Measurements from ENCODE around the gene VEGFC. TPM values are rescaled to one million over a fixed set of nuclear protein-coding genes. Genes with fewer than 3 reads are reported as not detected.

The VEGFC gene, protein sequence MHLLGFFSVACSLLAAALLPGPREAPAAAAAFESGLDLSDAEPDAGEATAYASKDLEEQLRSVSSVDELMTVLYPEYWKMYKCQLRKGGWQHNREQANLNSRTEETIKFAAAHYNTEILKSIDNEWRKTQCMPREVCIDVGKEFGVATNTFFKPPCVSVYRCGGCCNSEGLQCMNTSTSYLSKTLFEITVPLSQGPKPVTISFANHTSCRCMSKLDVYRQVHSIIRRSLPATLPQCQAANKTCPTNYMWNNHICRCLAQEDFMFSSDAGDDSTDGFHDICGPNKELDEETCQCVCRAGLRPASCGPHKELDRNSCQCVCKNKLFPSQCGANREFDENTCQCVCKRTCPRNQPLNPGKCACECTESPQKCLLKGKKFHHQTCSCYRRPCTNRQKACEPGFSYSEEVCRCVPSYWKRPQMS
- not detected for total RNA-seq

DNA sequence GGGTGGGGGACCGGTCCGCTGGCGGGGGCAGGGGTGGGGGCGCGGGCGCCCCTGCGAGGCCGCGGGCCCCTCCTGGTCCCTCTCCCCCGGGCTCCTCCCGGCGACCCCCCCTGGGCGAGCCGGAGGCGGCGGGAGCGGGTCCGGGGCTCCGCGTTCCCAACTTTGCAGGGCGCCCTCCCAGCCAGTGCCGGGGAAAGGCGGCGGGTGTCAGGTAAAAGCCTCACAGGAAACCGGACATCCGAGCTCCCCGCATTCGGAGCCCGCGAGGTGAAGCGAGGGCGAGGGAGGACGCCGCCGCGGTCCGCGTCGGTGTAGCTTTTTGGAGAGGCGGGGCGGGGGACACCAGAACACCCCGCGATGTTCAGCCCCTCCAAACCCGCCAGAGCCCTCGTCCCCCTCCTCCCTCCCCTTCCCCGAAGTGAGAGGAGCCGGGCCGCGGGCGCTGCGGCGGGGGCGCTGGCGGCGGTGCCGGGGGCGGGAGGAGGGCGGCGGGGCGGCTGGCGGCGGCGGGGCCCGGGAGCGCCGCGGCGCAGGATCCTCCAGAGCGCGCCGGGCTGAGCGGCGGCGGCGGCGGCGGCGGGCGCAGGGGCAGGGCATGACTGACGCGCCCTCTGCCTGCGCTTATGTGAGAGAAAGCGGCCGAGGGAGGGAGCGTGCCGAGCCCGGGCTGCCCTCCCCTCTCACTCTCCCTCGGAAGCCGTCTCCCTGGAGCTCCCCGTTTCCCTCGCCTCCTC, at the start of gene VEGFC:
TSS of gene VEGFC (minus strand) at position 597 of the 734 bp plus-strand sequence. CDS start 611 bp downstream, outside the sequence.
- peak; percentile 20 for DNase-seq
- CTCF ChIA-PET: no interaction called here
- intact Hi-C loops (cut with micrococcal nuclease): loop anchor here (5.0 kb wide), 2 partner anchors 255 to 415 kb away; no protein-coding TSS in a partner anchor
- Mint-ChIP-seq H3K4me3 (no peak within 1 kb of the TSS), H3K36me3 (no peaks in the 10 kb centered on the region), H3K9me3 (no peaks in the 10 kb centered on the region), H3K4me1 (ENCODE audit: low read depth) (peaks cover 6% of the 10 kb centered on the region), H3K27ac (no peak within 1 kb of the TSS), H3K27me3 (peaks cover 38% of the 10 kb centered on the region)
- POLR2A ChIA-PET: no interaction called here

DNA sequence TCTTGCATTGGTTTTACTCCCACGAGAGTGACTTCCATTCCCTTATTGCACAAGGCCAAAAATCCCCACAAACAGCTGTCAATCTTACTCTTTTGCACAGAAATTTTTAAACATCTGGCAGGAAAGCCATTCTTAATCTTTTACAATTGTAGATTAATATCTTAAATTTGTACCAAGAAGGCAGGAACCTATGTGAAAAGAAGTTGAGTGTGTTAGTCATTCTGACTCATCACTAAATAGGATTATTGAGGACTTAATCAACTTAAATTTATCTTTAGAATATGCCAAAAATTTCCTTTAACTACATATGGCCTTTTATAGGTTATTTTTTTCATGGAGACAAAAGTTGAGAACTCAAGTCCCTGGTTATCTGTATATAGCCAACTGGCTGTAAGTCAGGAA, 49.0 kb upstream of the VEGFC start:
- ChIA-PET POLR2A (no interaction called here), CTCF (no interaction called here)
- H3K36me3 Mint-ChIP-seq: no peaks in the 10 kb centered on the region
- H3K4me1 Mint-ChIP-seq (ENCODE audit: low read depth): no peaks in the 10 kb centered on the region
- no peak for DNase-seq
- no peak overlapping the region for H3K27ac Mint-ChIP-seq
- H3K9me3 Mint-ChIP-seq: no peaks in the 10 kb centered on the region
- intact Hi-C loops (cut with micrococcal nuclease): no loop called here
- H3K4me3 Mint-ChIP-seq: no peak overlapping the region
- no peaks in the 10 kb centered on the region for H3K27me3 Mint-ChIP-seq

DNA sequence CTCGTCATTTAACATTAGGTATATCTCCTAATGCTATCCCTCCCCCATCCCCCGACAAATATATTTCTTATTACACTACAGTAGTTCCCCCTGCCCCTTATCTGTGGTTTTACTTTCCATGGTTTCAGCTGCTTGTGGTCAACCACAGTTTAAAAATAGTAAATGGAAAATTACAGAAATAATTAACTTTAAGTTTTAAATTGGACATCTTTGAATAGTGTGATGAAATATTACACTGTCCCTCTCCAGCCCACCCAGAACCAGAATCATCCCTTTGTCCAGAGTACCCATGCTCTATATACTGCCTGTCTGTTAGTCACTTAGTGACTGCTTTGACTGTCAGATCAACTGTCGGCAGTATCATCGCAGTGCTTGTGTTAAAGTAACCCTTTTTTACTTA, 47.4 kb upstream of the VEGFC start:
- intact Hi-C loops (cut with micrococcal nuclease): no loop called here

DNA sequence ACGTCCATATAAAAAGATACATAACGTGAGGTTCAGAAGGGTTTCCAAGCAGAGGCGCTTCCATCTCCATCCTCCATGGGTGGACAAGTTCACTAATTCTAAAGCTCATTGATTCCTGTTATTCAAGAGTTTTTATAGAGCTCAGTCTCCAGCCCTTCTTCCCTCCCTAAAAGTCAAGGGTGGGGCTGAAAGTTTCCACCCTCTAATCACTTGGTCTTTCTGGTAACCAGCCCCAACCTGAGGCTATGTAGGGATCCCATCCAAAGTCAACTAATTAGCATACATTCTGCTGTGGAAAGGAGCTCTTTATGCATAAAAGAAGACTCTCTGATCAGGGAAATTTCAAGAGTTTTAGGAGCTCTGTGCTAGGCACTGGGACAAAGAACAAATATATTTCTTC, 46.9 kb upstream of the VEGFC start:
- no peaks in the 10 kb centered on the region for H3K4me1 Mint-ChIP-seq (ENCODE audit: low read depth)
- intact Hi-C loops (cut with micrococcal nuclease): no loop called here
- CTCF ChIA-PET: no interaction called here
- no peaks in the 10 kb centered on the region for H3K27me3 Mint-ChIP-seq
- no peaks in the 10 kb centered on the region for H3K36me3 Mint-ChIP-seq
- POLR2A ChIA-PET: no interaction called here
- H3K9me3 Mint-ChIP-seq: no peaks in the 10 kb centered on the region
- H3K4me3 Mint-ChIP-seq: no peak overlapping the region
- H3K27ac Mint-ChIP-seq: no peak overlapping the region
- DNase-seq: no peak

More for the DNA sequence above, 47.4 kb upstream of the VEGFC start:
- Mint-ChIP-seq H3K27ac (no peak overlapping the region), H3K27me3 (no peaks in the 10 kb centered on the region), H3K4me1 (ENCODE audit: low read depth) (no peaks in the 10 kb centered on the region), H3K4me3 (no peak overlapping the region), H3K36me3 (no peaks in the 10 kb centered on the region), H3K9me3 (no peaks in the 10 kb centered on the region)
- CTCF ChIA-PET: no interaction called here
- POLR2A ChIA-PET: no interaction called here
- DNase-seq: no peak

DNA sequence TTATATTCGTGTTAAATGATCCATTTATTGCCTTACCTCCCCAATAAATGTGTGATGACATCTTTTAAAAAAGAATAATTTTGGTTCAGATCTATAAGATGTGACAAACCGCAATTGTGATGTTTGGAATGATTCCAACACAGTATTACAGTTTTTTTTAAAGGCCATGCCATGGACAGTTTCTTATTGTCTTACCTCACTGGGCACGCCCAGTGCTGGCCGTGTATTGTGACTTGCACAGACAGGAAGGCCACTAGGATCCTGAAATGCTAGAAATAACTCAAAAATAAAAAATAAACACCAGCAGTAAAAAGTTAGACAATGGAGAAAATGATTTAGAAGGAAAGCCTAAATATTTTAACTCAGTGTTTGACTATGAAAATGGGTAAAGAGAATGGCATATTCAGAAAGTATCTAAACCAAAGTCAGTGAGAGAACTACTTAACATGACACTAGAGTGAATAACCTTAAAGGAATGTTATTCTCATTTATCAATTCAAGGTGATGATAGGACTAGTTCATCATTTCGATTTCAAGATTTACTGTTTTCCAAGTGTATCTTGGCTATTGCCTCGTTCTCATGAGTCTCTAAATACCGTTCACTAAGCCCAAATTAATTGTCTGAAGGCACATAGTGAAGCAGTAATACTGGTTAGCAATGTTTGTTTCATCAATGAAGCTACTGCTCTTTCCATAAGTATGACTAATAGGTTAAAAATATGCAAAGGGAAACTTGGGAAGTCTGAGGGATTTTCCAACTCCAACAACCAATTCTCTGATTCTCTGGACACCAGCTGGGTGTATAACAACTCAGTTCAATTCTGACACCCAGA, 46.1 kb upstream of the VEGFC start:
- POLR2A ChIA-PET: no interaction called here
- H3K9me3 Mint-ChIP-seq: no peaks in the 10 kb centered on the region
- H3K27me3 Mint-ChIP-seq: no peaks in the 10 kb centered on the region
- intact Hi-C loops (cut with micrococcal nuclease): no loop called here
- H3K36me3 Mint-ChIP-seq: no peaks in the 10 kb centered on the region
- H3K4me3 Mint-ChIP-seq: no peak overlapping the region
- H3K27ac Mint-ChIP-seq: no peak overlapping the region
- CTCF ChIA-PET: no interaction called here
- DNase-seq: no peak
- no peaks in the 10 kb centered on the region for H3K4me1 Mint-ChIP-seq (ENCODE audit: low read depth)

DNA sequence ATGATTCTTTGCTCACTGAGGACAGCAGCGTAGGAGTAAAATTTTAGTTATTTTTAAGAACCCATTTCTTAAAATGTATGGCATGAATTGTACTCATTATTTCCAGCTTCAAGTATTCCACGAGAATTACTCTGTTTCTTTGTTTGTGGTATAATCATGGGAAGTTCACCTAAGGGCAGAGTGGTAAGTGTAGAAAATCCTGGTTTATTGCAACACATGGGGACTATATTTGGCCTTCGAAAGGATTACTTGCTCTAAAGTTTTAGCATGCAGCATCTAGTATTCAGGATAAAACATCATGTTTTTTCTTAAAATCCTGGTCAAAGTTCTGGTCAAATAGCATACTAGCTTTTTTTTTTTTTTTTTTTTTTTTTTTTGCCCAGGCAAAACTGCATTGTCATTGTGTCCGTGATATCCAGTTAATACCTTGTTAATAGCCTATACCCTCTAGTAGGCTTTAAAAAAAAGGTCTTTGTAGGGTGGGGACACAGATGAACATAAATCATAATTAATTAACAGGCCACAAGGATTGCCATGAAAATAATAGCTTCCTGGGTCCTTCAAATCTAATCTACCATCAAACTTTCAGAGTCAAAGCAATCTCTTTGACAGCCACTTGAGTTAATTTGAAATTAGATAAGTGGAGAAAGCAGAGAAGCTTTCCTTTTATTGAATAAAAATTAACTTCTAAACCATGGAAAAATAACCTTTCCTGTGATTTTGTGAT, 44.6 kb upstream of the VEGFC start:
- no peaks in the 10 kb centered on the region for H3K27me3 Mint-ChIP-seq
- ChIA-PET CTCF (interaction anchor here (0.6 kb wide), 1 partner anchor 16 kb away, joined by 3 read pairs; no protein-coding TSS in a partner anchor), POLR2A (no interaction called here)
- H3K4me3 Mint-ChIP-seq: no peak overlapping the region
- no peak overlapping the region for H3K27ac Mint-ChIP-seq
- H3K4me1 Mint-ChIP-seq (ENCODE audit: low read depth): no peaks in the 10 kb centered on the region
- no peaks in the 10 kb centered on the region for H3K36me3 Mint-ChIP-seq
- intact Hi-C loops (cut with micrococcal nuclease): no loop called here
- H3K9me3 Mint-ChIP-seq: no peaks in the 10 kb centered on the region
- no peak for DNase-seq

DNA sequence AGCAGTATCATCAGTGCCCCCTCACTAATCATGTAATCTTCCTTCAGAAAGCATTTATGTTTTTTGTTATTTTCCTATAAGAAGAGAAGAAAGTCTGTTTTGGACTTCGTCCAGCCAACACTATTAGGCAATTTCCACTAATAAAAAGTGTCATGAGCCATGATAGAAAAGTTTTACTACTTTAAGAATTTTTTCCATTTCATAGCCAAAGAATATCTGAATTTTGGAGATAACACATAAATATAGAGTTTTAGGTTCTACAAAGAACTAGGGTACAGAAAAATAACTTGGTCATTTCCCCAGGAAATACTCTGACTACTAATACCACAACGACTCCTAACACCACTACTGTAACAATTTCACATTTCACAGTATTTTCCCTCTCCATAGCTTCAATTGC, 41.8 kb upstream of the VEGFC start:
- Mint-ChIP-seq H3K4me1 (ENCODE audit: low read depth) (no peaks in the 10 kb centered on the region), H3K4me3 (no peak overlapping the region), H3K27me3 (no peaks in the 10 kb centered on the region), H3K36me3 (no peaks in the 10 kb centered on the region), H3K9me3 (no peaks in the 10 kb centered on the region), H3K27ac (no peak overlapping the region)
- CTCF ChIA-PET: no interaction called here
- DNase-seq: no peak
- POLR2A ChIA-PET: no interaction called here
- intact Hi-C loops (cut with micrococcal nuclease): no loop called here

DNA sequence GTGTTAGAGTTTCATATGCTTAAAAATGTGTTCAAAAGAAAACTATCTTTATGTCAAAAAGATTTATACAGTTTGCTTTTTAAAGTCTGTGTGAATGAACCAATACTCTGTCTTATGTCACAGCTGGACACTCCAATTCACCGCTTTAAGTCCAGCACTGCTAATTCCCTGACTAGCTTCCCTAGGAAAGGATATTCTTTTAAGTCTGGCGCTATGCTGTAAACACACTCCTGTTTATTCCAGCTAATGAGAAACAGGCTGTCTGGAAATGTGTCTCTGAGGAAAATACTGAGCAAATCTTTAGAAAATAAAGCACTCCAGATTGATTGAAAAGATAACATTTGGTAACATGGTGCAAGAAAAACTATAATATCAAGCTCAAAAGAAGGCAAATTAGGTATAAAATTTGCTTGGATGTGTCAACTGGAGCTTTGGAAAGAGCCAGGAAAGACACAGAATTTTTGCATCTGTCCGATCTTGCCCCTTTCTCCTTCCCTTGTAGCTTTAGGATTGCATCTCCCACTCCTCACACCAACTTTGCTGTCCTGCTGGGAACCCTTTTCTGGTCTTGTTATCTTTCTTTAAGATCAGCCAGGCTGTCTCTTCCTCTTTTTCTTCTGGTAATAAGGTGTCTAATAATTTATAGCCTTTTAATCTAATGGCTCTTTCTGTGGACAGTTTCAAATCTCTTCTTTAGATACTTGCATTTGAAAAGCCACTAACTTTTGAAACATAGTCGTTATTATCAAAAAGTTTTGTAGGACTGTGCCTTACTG, 40.9 kb upstream of the VEGFC start:
- ChIA-PET CTCF (no interaction called here), POLR2A (no interaction called here)
- no peak overlapping the region for H3K4me3 Mint-ChIP-seq
- H3K27ac Mint-ChIP-seq: no peak overlapping the region
- no peaks in the 10 kb centered on the region for H3K27me3 Mint-ChIP-seq
- no peak for DNase-seq
- intact Hi-C loops (cut with micrococcal nuclease): no loop called here
- H3K36me3 Mint-ChIP-seq: no peaks in the 10 kb centered on the region
- H3K9me3 Mint-ChIP-seq: no peaks in the 10 kb centered on the region
- H3K4me1 Mint-ChIP-seq (ENCODE audit: low read depth): no peaks in the 10 kb centered on the region

DNA sequence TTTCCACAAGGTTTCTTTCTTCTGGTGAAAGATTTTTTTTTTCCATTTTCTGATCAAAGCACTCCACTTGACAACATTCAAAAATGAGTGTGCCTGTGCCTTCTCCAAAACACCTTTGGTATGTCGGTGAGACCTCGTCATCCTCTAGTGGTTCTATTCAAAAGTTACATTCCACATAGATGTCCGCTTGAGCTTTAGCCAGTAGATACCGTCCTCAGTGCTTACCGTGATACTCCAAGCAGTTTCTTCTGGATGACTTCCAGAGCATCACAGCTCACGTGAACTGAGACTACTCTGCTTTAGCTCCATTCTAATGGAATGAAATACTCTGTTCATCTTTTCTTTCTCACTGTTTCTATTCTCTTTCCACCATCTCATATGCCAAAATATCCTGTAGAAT, 38.2 kb upstream of the VEGFC start:
- Mint-ChIP-seq H3K27me3 (no peaks in the 10 kb centered on the region), H3K9me3 (no peaks in the 10 kb centered on the region), H3K4me1 (ENCODE audit: low read depth) (no peaks in the 10 kb centered on the region), H3K27ac (no peak overlapping the region), H3K4me3 (no peak overlapping the region), H3K36me3 (no peaks in the 10 kb centered on the region)
- CTCF ChIA-PET: no interaction called here
- intact Hi-C loops (cut with micrococcal nuclease): no loop called here
- no peak for DNase-seq
- POLR2A ChIA-PET: no interaction called here

DNA sequence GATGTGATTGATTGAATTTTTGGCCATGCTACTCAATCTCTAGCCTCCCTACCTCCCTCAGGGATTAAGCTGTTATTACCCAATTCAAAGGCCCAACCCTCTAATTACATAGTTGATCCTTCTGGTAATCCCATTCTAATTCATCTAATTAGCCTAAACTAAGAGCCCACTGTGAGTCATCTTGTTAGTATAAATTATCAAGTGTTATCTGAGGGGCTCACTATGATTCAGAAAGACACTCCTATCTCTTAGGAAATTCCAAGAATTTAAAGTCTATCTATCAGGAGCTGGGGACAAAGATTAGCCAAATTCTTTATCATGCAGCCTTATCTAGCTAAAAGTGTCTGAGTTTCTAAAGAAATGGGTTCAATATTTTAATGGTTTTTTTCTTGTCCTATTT, 32.9 kb upstream of the VEGFC start:
- no peaks in the 10 kb centered on the region for H3K27me3 Mint-ChIP-seq
- CTCF ChIA-PET: no interaction called here
- no peak overlapping the region for H3K4me3 Mint-ChIP-seq
- POLR2A ChIA-PET: no interaction called here
- no peaks in the 10 kb centered on the region for H3K4me1 Mint-ChIP-seq (ENCODE audit: low read depth)
- H3K9me3 Mint-ChIP-seq: no peaks in the 10 kb centered on the region
- intact Hi-C loops (cut with micrococcal nuclease): no loop called here
- no peak overlapping the region for H3K27ac Mint-ChIP-seq
- H3K36me3 Mint-ChIP-seq: no peaks in the 10 kb centered on the region
- no peak for DNase-seq

DNA sequence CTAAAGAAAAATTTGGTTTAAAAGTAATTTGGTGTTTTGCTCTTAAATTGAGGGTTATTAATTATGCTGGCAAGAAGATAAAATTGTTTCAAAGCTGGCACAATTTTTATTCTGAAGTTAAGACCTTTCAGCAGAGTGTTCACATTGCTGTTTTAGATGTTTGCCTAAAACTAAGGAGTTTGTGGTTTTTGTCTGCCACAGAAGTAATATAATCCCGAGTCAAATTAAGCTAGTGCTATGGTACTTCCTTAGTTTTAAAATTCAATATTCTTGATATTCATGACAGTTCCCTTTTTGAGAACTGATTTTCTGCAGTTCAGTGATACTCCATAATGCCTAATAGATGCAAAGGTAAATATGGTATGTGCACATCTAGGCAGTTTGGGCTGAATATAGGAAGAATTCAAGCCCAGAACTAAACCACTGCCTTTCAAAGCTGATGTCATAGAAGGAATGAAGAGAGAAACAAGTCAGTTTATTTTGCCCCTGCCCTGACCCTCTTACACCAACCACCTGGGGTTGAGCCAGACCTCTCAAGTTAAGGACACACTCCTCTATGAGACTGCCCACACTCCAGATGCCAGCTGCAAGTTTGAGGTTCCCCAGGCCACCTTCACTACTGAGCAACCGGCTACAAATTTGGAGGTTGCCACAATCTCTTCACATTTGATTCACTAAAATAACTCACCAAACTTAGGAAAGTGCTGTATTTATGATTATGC, 32.1 kb upstream of the VEGFC start:
- Mint-ChIP-seq H3K36me3 (no peaks in the 10 kb centered on the region), H3K4me1 (ENCODE audit: low read depth) (no peaks in the 10 kb centered on the region), H3K27ac (no peak overlapping the region), H3K27me3 (no peaks in the 10 kb centered on the region), H3K9me3 (no peaks in the 10 kb centered on the region), H3K4me3 (no peak overlapping the region)
- intact Hi-C loops (cut with micrococcal nuclease): no loop called here
- ChIA-PET CTCF (no interaction called here), POLR2A (no interaction called here)
- no peak for DNase-seq

Measured in activated CD4-positive, alpha-beta memory T cell treated with anti-CD3 and anti-CD28 coated beads for 36 hours (primary cell).